Measurements from ENCODE around the gene ZCCHC7. TPM values are rescaled to one million over a fixed set of nuclear protein-coding genes. Genes with fewer than 3 reads are reported as not detected.

ZCCHC7 gene
- total RNA-seq, 1 experiment from 2014 or later: 31.2 TPM

DNA sequence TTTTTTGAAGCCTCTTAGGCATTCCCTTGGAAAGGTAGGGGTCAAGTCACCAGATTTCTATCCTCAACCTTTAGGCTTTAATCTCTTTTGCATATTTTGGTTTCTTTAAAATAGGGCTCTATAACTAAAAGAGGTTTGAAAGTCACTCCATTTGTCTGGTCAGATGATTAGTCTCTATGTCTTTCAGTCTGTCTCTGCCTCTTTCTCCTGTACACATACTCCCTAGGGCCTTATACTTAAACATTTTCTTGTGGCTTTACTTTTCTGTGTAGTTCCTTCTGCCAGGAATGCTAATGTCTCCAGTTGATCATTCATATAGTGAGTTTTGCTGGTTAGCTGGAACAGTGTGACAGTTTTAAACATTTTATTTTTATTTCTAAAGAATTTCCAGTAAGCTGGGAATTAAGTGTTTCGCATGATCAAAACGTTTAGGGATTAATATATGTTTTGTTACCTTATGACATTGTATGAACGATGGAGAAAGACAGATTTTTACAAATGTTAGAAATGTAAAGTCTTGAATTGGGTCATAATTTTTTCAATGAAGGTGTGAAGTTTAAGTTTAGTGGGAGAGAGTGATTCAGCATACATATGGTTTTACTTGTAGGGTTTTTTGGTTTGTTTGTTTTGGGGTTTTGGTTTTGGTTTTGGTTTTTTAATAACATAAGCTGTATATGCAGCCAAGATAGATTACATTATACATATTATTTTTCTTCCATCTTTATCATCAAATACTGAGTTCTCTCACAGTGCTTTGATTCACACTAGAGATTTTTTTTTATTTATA is 90.6 kb downstream of the ZCCHC7 start:
- no peak for ATAC-seq
- RAD21 ChIA-PET (ENCODE audit: low non-redundant PET in 1 of 2, low total read pairs in 2 of 2, uncharacterized antibody in 2 of 2, unreplicated experiment in 2 of 2): no interaction called here
- Histone ChIP-seq H3K9me2 (ENCODE audit: insufficient read depth) (no peaks in the 10 kb centered on the region), H3K4me3 (replicated peaks in 1 of 2; ENCODE audit: low read depth in 1 of 2, low read length in 2 of 2) (no peak overlapping the region), H2AFZ (ENCODE audit: low read depth, low read length, poor library complexity, severe bottlenecking) (no peak overlapping the region), H3K4me2 (ENCODE audit: low read length) (no peak overlapping the region), H3K27ac (ENCODE audit: low read depth, low read length) (no peak overlapping the region), H3K9me3 (ENCODE audit: control insufficient read depth in 1 of 2, insufficient read depth in 1 of 2, low read depth in 1 of 2, low read length in 2 of 2) (no peaks in the 10 kb centered on the region), H4K20me1 (ENCODE audit: insufficient read depth) (no peaks in the 10 kb centered on the region; the same call in none of the 2 replicates), H3K9ac (ENCODE audit: low read length) (no peak overlapping the region), H3K79me2 (ENCODE audit: insufficient read depth, low read length) (peaks cover 36% of the 10 kb centered on the region), H3K36me3 (ENCODE audit: control insufficient read depth in 1 of 2, insufficient read depth in 2 of 2, low read length in 2 of 2) (no peaks in the 10 kb centered on the region), H3K4me1 (ENCODE audit: control insufficient read depth in 1 of 2, insufficient read depth in 2 of 2, low read length in 2 of 2) (peaks cover 0 to 6% of the 10 kb centered on the region in 2 experiments; a peak in 2 of 4 replicates), H3K27me3 (ENCODE audit: insufficient read depth, low read length) (no peaks in the 10 kb centered on the region)
- no TSS peak for BruUV-seq (replicated peaks)
- DNase-seq (ENCODE audit: low read depth, low spot score): no peak
- POLR2A ChIA-PET: no interaction called here
- TF ChIP-seq ZFX (IDR thresholded peaks at IDR 0.05): no peak
- intact Hi-C loops (cut with micrococcal nuclease): no loop called here
- CTCF ChIA-PET: no interaction called here

DNA sequence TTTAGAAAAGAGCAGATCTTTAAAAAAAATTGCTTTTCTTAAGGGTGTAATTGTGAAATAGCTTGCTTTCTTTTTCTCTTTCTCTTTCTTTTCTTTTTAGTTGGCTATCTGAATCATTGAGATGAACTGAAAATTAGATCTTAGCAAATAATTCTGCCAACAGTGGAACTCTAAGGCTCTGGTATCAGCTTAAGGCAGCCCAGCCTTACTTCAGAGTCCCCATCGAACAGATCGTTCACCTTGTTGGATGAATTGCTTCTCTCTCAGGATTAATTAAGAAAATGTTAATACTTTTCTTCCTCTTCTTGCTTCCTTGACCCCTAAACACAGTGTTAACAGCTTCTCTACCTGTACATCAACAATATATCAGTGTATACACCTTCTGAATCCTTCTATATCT is 92.1 kb downstream of the ZCCHC7 start:
- ATAC-seq (no peak), DNase-seq (ENCODE audit: low read depth, low spot score) (no peak)
- Histone ChIP-seq H3K9me2 (ENCODE audit: insufficient read depth) (no peaks in the 10 kb centered on the region), H3K4me2 (ENCODE audit: low read length) (no peak overlapping the region), H3K27me3 (ENCODE audit: insufficient read depth, low read length) (no peaks in the 10 kb centered on the region), H3K4me1 (ENCODE audit: control insufficient read depth in 1 of 2, insufficient read depth in 2 of 2, low read length in 2 of 2) (peaks cover 0 to 7% of the 10 kb centered on the region in 2 experiments; a peak in 2 of 4 replicates), H2AFZ (ENCODE audit: low read depth, low read length, poor library complexity, severe bottlenecking) (no peak overlapping the region), H3K79me2 (ENCODE audit: insufficient read depth, low read length) (peaks cover 38% of the 10 kb centered on the region; the same call in 1 of the 2 replicates), H4K20me1 (ENCODE audit: insufficient read depth) (no peaks in the 10 kb centered on the region; the same call in none of the 2 replicates), H3K9me3 (ENCODE audit: control insufficient read depth in 1 of 2, insufficient read depth in 1 of 2, low read depth in 1 of 2, low read length in 2 of 2) (no peaks in the 10 kb centered on the region), H3K36me3 (ENCODE audit: control insufficient read depth in 1 of 2, insufficient read depth in 2 of 2, low read length in 2 of 2) (no peaks in the 10 kb centered on the region), H3K4me3 (replicated peaks in 1 of 2; ENCODE audit: low read depth in 1 of 2, low read length in 2 of 2) (no peak overlapping the region), H3K27ac (ENCODE audit: low read depth, low read length) (no peak overlapping the region), H3K9ac (ENCODE audit: low read length) (no peak overlapping the region)
- CTCF ChIA-PET: no interaction called here
- BruUV-seq (replicated peaks): no TSS peak
- RAD21 ChIA-PET (ENCODE audit: low non-redundant PET in 1 of 2, low total read pairs in 2 of 2, uncharacterized antibody in 2 of 2, unreplicated experiment in 2 of 2): no interaction called here
- intact Hi-C loops (cut with micrococcal nuclease): no loop called here
- TF ChIP-seq ELF1 (IDR thresholded peaks at IDR 0.05; ENCODE audit: borderline replicate concordance, low read depth) (no peak), SP1 (IDR thresholded peaks at IDR 0.05; ENCODE audit: low read depth) (no peak), EZH2phosphoT487 (IDR thresholded peaks at IDR 0.05; ENCODE audit: borderline replicate concordance) (no peak), SIN3A (IDR thresholded peaks at IDR 0.05; ENCODE audit: low read depth) (no peak), POLR2A (IDR thresholded peaks at IDR 0.05; ENCODE audit: borderline replicate concordance, extremely low read depth, insufficient read depth, insufficient read length) (no peak), ZFX (IDR thresholded peaks at IDR 0.05) (no peak)
- TF ChIP-seq, protein P1, sequence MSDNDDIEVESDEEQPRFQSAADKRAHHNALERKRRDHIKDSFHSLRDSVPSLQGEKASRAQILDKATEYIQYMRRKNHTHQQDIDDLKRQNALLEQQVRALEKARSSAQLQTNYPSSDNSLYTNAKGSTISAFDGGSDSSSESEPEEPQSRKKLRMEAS (IDR thresholded peaks at IDR 0.05): no peak
- TF ChIP-seq, protein P2, sequence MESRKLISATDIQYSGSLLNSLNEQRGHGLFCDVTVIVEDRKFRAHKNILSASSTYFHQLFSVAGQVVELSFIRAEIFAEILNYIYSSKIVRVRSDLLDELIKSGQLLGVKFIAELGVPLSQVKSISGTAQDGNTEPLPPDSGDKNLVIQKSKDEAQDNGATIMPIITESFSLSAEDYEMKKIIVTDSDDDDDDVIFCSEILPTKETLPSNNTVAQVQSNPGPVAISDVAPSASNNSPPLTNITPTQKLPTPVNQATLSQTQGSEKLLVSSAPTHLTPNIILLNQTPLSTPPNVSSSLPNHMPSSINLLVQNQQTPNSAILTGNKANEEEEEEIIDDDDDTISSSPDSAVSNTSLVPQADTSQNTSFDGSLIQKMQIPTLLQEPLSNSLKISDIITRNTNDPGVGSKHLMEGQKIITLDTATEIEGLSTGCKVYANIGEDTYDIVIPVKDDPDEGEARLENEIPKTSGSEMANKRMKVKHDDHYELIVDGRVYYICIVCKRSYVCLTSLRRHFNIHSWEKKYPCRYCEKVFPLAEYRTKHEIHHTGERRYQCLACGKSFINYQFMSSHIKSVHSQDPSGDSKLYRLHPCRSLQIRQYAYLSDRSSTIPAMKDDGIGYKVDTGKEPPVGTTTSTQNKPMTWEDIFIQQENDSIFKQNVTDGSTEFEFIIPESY (IDR thresholded peaks at IDR 0.05; ENCODE audit: extremely low read depth, insufficient replicate concordance, low read length): no peak
- TF ChIP-seq, protein P3, sequence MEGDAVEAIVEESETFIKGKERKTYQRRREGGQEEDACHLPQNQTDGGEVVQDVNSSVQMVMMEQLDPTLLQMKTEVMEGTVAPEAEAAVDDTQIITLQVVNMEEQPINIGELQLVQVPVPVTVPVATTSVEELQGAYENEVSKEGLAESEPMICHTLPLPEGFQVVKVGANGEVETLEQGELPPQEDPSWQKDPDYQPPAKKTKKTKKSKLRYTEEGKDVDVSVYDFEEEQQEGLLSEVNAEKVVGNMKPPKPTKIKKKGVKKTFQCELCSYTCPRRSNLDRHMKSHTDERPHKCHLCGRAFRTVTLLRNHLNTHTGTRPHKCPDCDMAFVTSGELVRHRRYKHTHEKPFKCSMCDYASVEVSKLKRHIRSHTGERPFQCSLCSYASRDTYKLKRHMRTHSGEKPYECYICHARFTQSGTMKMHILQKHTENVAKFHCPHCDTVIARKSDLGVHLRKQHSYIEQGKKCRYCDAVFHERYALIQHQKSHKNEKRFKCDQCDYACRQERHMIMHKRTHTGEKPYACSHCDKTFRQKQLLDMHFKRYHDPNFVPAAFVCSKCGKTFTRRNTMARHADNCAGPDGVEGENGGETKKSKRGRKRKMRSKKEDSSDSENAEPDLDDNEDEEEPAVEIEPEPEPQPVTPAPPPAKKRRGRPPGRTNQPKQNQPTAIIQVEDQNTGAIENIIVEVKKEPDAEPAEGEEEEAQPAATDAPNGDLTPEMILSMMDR (IDR thresholded peaks at IDR 0.05 in 2 of 3, conservative IDR thresholded peaks at IDR 0.05 in 1 of 3; ENCODE audit: borderline replicate concordance in 1 of 3, insufficient read depth in 1 of 3, low read depth in 2 of 3, low read length in 2 of 3): no peak
- TF ChIP-seq, protein P4, sequence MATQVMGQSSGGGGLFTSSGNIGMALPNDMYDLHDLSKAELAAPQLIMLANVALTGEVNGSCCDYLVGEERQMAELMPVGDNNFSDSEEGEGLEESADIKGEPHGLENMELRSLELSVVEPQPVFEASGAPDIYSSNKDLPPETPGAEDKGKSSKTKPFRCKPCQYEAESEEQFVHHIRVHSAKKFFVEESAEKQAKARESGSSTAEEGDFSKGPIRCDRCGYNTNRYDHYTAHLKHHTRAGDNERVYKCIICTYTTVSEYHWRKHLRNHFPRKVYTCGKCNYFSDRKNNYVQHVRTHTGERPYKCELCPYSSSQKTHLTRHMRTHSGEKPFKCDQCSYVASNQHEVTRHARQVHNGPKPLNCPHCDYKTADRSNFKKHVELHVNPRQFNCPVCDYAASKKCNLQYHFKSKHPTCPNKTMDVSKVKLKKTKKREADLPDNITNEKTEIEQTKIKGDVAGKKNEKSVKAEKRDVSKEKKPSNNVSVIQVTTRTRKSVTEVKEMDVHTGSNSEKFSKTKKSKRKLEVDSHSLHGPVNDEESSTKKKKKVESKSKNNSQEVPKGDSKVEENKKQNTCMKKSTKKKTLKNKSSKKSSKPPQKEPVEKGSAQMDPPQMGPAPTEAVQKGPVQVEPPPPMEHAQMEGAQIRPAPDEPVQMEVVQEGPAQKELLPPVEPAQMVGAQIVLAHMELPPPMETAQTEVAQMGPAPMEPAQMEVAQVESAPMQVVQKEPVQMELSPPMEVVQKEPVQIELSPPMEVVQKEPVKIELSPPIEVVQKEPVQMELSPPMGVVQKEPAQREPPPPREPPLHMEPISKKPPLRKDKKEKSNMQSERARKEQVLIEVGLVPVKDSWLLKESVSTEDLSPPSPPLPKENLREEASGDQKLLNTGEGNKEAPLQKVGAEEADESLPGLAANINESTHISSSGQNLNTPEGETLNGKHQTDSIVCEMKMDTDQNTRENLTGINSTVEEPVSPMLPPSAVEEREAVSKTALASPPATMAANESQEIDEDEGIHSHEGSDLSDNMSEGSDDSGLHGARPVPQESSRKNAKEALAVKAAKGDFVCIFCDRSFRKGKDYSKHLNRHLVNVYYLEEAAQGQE (IDR thresholded peaks at IDR 0.05; ENCODE audit: low read depth): no peak
- POLR2A ChIA-PET: interaction anchor here (1.1 kb wide), 1 partner anchor 10 kb away, joined by 6 read pairs; no protein-coding TSS in a partner anchor

All from HCT116 (cell line).